GM08714 (cell line): ENCODE data around the gene GNAO1.
A peak's percentile ranks its signal among the peaks of the same experiment; 100 is the strongest.

Experiments
- H3K4me3 ChIP-seq: fragments of 200-500 bp; sonication (Bioruptor generic); 2 replicates; pipeline ENCODE4 v1.5.1; 2014; ENCODE audit warnings: mild to moderate bottlenecking, low read length, inconsistent platforms
- ZNF274 ChIP-seq: IDR thresholded peaks from 2 replicates; pipeline ENCODE4 v1.6.1; 2012; ENCODE audit warnings: mild to moderate bottlenecking, low read depth, low read length

Gene GNAO1

GRCh38 chr16:56356276-56357240, 165.3 kb downstream of the GNAO1 start:
- H3K4me3 ChIP-seq = peak overlapping the region; percentile 67
- no peak for TF ChIP-seq ZNF274

DNA sequence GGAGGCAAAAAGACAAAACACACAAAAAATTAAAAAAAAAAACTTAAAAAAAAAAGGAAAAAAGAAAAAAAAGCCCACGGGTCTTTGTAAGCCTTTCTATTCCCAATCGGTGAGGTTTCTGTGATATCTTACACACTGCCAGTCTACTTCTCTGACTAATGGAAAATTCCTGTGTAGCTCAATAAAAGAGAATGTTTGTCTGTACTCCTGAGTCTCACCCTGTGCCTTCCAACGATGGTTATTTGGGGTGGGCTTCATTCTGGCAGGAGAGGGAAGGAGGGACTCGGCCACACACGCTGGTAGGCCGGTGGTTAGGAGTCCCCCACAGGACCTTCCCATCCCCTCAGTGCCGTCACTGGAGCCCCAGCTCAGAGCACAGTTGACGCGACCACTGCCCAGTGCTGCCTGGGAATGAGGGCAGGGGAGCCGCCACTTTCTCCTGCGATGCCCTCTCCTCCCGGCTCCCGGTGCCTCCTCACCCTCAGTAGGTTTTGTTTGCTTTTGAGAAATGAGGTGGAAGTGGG, 166.0 kb downstream of the GNAO1 start:
- no peak for TF ChIP-seq ZNF274
- H3K4me3 ChIP-seq = no peak overlapping the region; the same call in 1 of the 2 replicates

GRCh38 chr16:56357765-56358322, 166.6 kb downstream of the GNAO1 start:
- no peak overlapping the region for H3K4me3 ChIP-seq
- no peak for TF ChIP-seq ZNF274

GRCh38 chr16:56360117-56361008, 169.1 kb downstream of the GNAO1 start:
- TF ChIP-seq ZNF274 = no peak
- H3K4me3 ChIP-seq = no peak overlapping the region

GRCh38 chr16:56362057-56362655, 170.9 kb downstream of the GNAO1 start:
- no peak overlapping the region for H3K4me3 ChIP-seq
- no peak for TF ChIP-seq ZNF274

DNA sequence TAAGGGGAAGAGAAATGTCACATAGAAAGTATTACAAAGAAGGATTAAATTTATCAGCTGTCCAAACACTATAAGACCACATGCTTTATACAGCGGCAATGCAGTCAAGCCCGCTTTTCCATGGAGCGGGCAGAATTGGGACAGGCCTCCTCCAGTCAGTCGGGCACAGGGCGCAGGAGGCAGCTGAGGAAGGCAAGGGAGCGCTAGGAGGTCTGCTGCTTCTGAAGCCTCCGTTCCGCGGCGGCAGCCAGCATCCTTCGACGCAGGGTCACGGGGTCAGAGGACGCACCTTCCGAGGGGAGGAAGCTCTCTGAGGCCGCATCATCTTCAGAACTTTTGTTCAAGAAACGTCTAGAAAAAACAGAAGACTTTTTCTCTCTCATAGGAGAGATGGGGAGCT, 171.4 kb downstream of the GNAO1 start:
- no peak for TF ChIP-seq ZNF274
- no peak overlapping the region for H3K4me3 ChIP-seq

DNA sequence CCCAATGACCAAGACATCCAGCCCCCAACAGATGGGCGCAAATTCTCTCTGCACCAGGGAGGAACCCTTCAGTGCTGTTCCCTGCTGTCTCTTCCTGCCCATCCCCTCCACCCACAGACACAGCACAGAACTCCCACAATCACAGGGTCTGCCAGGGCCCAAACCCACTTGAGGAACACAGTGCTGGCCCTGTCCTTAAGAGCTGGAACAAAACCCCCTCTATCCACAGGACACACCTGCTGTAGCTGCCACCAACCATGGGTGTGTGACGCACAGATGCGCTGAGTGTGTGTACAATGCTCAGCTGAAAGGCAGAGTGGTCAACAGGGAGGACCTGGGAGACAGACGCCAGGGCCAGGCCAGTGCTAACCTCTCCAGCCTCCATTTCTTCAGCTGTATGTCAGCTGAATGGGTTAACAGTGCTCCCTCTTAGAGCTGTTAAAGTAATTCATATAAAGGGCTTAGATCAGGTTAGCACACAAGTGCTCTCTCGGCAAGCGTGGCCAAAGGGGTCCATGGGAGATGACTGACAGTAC, 172.0 kb downstream of the GNAO1 start:
- H3K4me3 ChIP-seq = no peak overlapping the region
- no peak for TF ChIP-seq ZNF274

DNA sequence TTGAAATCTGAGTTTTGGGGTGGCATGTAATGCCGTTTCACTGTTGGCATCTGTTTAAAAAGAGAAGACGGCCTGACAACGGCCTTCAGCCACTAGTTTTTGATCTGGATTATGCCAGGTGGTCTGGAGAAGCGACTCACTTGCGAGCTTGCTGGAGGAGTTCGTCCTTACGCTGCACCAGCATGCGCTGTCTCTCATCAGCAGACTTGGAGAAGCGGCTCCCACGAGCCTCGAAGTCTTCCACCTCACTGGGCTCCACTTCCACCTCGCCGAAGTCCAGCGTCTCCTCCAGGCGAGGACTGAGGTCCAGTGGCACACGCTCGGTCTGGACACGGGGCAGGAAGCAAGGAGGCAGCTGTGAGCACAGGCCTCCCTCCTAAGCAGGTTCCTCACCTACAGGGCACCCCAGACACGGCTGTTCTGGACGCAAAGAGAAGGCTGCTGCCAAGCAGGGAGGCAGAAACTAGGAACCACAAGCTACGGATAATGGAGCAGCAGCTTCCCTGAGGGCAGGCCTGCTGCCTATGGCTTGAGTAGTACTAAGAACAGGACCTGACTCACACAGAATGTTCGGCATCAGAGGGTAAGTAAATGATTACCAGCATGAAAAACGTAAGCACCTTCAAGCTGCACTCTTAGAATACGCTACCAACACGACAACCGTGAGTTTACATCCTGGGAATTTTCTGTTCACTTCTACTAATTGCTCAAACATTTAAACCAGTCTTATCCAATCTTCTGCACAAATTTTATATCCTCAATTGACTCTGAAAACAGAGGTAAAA, 172.7 kb downstream of the GNAO1 start:
- no peak for TF ChIP-seq ZNF274
- no peak overlapping the region for H3K4me3 ChIP-seq

DNA sequence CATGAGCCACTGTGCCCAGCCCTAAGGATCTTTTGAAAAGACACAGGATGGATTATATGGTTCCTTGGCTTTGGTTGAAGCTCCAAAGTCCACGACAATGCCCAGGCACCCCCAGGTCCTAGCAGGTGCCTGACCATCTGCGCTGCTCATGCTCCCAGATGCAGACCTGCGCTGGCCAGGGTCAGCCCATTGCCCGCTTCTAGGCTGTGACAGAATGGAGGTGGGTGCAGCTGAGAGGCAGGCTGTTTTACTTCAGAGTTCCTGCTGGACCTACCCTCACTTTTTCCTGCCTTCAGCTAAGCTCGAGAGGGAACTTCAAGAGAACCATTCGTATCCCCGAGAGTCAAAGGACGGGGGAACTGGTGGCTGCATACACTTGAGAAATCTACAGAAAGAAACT, 173.6 kb downstream of the GNAO1 start:
- no peak for TF ChIP-seq ZNF274

DNA sequence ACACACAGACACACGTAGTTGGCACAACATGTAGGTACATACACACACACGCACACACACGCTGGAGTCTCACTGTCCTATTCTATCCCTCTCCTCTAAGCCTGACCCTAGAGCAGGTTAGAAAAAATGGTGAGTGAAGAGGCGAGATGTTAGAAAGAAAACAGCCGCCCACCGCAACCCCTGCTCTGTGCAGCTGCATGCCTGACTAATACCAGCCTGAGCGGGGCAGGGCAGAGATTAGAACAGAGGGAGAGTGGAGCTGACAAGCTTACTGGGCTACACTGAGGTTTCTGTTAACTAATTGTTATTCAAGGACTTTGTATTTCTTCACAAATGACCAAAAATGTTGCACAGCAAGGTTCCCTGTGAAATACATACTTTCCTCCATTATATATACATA, 174.3 kb downstream of the GNAO1 start:
- TF ChIP-seq ZNF274 = no peak

More for the DNA sequence above, 173.6 kb downstream of the GNAO1 start:
- H3K4me3 ChIP-seq = no peak overlapping the region

DNA sequence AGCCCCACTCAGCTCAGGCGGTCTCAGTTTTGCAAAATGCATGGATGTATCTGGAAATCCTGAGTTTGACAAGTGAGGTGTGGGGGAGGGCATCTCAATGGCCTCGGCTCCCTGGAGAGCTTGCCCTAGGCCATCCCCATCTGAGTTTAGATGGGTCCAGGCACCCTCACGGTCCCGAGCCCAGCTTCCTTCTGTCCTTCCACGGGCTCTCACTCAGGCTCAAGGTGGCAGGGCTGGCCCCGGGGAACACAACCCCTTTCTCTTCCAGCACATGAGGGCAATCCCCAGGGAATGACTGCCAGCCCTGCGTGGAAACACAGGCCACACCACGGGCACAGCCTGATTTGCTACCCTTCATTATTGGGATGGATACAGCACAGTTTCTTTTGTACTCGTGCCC, 175.7 kb downstream of the GNAO1 start:
- H3K4me3 ChIP-seq = no peak overlapping the region
- no peak for TF ChIP-seq ZNF274

More for the DNA sequence above, 174.3 kb downstream of the GNAO1 start:
- H3K4me3 ChIP-seq = no peak overlapping the region

- H3K4me3 ChIP-seq = no peak overlapping the region
- no peak for TF ChIP-seq ZNF274
These were observed 176.5 kb downstream of the GNAO1 start for GRCh38 chr16:56367764-56368163.

- no peak overlapping the region for H3K4me3 ChIP-seq
- TF ChIP-seq ZNF274 = no peak
These were observed 177.3 kb downstream of the GNAO1 start for GRCh38 chr16:56368545-56368944.
